Measurements from ENCODE around the gene PLXNC1. TPM values are rescaled to one million over a fixed set of nuclear protein-coding genes. Genes with fewer than 3 reads are reported as not detected.
A peak's percentile ranks its signal among the peaks of the same experiment; 100 is the strongest.

The PLXNC1 gene
- total RNA-seq, 1 donor from 2014 or later = 4.9 TPM

GRCh38 chr12:94127239-94128131 lies 20.9 kb upstream of the PLXNC1 start:
- TF ChIP-seq, protein P1, sequence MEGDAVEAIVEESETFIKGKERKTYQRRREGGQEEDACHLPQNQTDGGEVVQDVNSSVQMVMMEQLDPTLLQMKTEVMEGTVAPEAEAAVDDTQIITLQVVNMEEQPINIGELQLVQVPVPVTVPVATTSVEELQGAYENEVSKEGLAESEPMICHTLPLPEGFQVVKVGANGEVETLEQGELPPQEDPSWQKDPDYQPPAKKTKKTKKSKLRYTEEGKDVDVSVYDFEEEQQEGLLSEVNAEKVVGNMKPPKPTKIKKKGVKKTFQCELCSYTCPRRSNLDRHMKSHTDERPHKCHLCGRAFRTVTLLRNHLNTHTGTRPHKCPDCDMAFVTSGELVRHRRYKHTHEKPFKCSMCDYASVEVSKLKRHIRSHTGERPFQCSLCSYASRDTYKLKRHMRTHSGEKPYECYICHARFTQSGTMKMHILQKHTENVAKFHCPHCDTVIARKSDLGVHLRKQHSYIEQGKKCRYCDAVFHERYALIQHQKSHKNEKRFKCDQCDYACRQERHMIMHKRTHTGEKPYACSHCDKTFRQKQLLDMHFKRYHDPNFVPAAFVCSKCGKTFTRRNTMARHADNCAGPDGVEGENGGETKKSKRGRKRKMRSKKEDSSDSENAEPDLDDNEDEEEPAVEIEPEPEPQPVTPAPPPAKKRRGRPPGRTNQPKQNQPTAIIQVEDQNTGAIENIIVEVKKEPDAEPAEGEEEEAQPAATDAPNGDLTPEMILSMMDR (IDR thresholded peaks at IDR 0.05; ENCODE audit: partially characterized antibody, unreplicated experiment) = no peak
- Mint-ChIP-seq H3K36me3 (ENCODE audit: unreplicated experiment) (no peaks in the 10 kb centered on the region), H3K4me1 (ENCODE audit: low read depth, unreplicated experiment) (no peaks in the 10 kb centered on the region), H3K27me3 (ENCODE audit: unreplicated experiment) (no peaks in the 10 kb centered on the region), H3K27ac (ENCODE audit: unreplicated experiment) (no peak overlapping the region), H3K4me3 (ENCODE audit: unreplicated experiment) (no peak overlapping the region), H3K9me3 (ENCODE audit: unreplicated experiment) (no peaks in the 10 kb centered on the region)
- no peak for DNase-seq

- TF ChIP-seq, protein P1 (IDR thresholded peaks at IDR 0.05; ENCODE audit: partially characterized antibody, unreplicated experiment) = no peak
These were observed 20.1 kb upstream of the PLXNC1 start for GRCh38 chr12:94128280-94128679.

DNA sequence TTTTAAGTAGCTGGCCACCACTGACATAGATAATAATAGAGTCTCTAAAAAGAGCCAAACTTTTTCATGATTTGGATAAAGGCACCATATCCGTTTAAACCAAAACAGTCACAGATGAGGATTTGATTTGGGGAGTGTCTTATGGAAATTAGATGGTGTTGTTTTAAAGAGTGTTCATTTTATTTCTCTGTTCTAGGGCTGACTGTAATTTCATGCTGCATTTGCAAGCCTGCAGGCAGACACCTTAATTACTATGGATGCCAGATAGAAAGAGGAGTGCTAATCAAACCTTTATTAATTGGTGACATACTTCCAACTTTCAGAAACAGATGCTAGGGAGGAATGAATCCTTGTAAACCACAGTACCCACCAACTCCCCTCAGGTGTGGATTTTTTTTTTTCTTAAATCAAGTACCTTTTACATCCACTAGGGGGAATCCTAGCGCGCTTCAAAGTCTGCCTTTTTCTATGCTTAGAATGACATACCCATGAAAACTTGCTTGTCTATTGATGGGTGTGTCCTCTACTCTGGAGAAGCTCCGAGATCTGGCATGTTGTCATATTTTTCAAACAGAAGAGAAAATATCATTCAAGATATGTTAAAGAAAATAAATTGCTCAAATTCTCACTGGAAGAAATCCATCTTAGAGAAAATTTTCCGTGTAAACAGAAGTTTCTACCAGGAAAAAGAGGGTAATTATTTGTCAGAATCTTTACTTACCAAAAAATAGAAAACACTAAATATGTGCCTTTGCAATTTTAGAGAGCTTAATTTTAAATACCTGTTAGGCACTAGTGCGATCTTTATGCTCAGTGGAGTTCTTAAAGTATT lies 14.2 kb upstream of the PLXNC1 start:
- DNase-seq = no peak
- Mint-ChIP-seq H3K36me3 (ENCODE audit: unreplicated experiment) (no peaks in the 10 kb centered on the region), H3K27ac (ENCODE audit: unreplicated experiment) (no peak overlapping the region), H3K4me1 (ENCODE audit: low read depth, unreplicated experiment) (no peaks in the 10 kb centered on the region), H3K4me3 (ENCODE audit: unreplicated experiment) (no peak overlapping the region), H3K9me3 (ENCODE audit: unreplicated experiment) (no peaks in the 10 kb centered on the region), H3K27me3 (ENCODE audit: unreplicated experiment) (no peaks in the 10 kb centered on the region)
- TF ChIP-seq, protein P1 (IDR thresholded peaks at IDR 0.05; ENCODE audit: partially characterized antibody, unreplicated experiment) = peak; percentile 96

More at GRCh38 chr12:94128280-94128679, 20.1 kb upstream of the PLXNC1 start:
- Mint-ChIP-seq H3K4me3 (ENCODE audit: unreplicated experiment) (no peak overlapping the region), H3K27ac (ENCODE audit: unreplicated experiment) (no peak overlapping the region), H3K4me1 (ENCODE audit: low read depth, unreplicated experiment) (no peaks in the 10 kb centered on the region), H3K36me3 (ENCODE audit: unreplicated experiment) (no peaks in the 10 kb centered on the region), H3K27me3 (ENCODE audit: unreplicated experiment) (no peaks in the 10 kb centered on the region), H3K9me3 (ENCODE audit: unreplicated experiment) (no peaks in the 10 kb centered on the region)
- DNase-seq = no peak

DNA sequence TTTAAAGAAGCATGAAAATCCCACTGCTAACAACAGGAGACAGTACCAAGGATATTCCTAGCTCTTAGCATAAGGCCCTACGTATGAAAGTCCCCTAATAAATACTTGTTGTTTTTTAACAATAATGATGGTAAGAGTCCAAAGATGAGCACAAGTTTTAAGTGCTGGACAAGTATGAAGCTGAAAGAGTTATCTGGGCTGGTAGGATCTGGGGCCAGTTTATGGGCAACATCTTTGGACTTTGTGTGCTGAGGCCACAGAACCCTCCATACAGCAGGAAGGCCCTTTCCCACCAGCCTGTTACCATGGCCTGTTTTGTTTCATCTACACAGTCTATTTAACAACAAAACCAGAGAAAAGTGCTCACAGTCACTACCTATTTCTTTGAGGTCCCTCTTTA lies 12.5 kb upstream of the PLXNC1 start:
- Mint-ChIP-seq H3K9me3 (ENCODE audit: unreplicated experiment) (no peaks in the 10 kb centered on the region), H3K4me1 (ENCODE audit: low read depth, unreplicated experiment) (no peaks in the 10 kb centered on the region), H3K27me3 (ENCODE audit: unreplicated experiment) (peaks cover 3% of the 10 kb centered on the region), H3K27ac (ENCODE audit: unreplicated experiment) (no peak overlapping the region), H3K36me3 (ENCODE audit: unreplicated experiment) (no peaks in the 10 kb centered on the region), H3K4me3 (ENCODE audit: unreplicated experiment) (no peak overlapping the region)
- no peak for DNase-seq
- TF ChIP-seq, protein P1 (IDR thresholded peaks at IDR 0.05; ENCODE audit: partially characterized antibody, unreplicated experiment) = no peak
